OCI-LY1 (cell line): Measurements from ENCODE around the gene KRT75.

Experiments used
- H2AFZ ChIP-seq: fragments of 200-600 bp; sonication (generic), shearing (Covaris generic); 2 replicates; pipeline ENCODE4 v1.6.0; 2014; ENCODE audit warnings: antibody characterized with exemption, mild to moderate bottlenecking, low read length
- H3F3A ChIP-seq: fragments of 200-600 bp; sonication (generic), shearing (Covaris generic); 2 replicates; pipeline ENCODE4 v1.6.0; 2014; ENCODE audit warnings: mild to moderate bottlenecking, antibody characterized with exemption, low read length, moderate library complexity; ENCODE audit not compliant: insufficient read depth
- H3K27ac ChIP-seq: fragments of 200-600 bp; sonication (generic); 2 replicates; pipeline ENCODE4 v1.5.1; 2014; ENCODE audit warnings: low read length, mixed run types, mild to moderate bottlenecking, low read depth; ENCODE audit not compliant: poor library complexity, severe bottlenecking
- H3K27me3 ChIP-seq: fragments of 200-600 bp; sonication (generic); 2 replicates; pipeline ENCODE4 v1.6.0; 2014; ENCODE audit warnings: antibody characterized with exemption, mild to moderate bottlenecking, low read length, moderate library complexity; ENCODE audit not compliant: insufficient read depth
- H3K36me3 ChIP-seq: fragments of 200-600 bp; sonication (generic); 2 replicates; pipeline ENCODE4 v1.6.1; 2014; ENCODE audit warnings: mild to moderate bottlenecking, antibody characterized with exemption, low read length, moderate library complexity, mixed read lengths; ENCODE audit not compliant: insufficient read depth
- H3K4me1 ChIP-seq: fragments of 200-600 bp; sonication (generic); 2 replicates; pipeline ENCODE4 v1.5.1; 2014; ENCODE audit warnings: mild to moderate bottlenecking, low read length, moderate library complexity; ENCODE audit not compliant: insufficient read depth, severe bottlenecking
- H3K4me2 ChIP-seq: fragments of 200-600 bp; sonication (generic), shearing (Covaris generic); 2 replicates; pipeline ENCODE4 v1.6.1; 2014; ENCODE audit warnings: low read length
- H3K4me3 ChIP-seq: fragments of 200-600 bp; sonication (generic); 2 replicates; pipeline ENCODE4 v1.5.1; 2014; ENCODE audit warnings: low read length, low read depth, mild to moderate bottlenecking, mixed read lengths; ENCODE audit not compliant: poor library complexity, severe bottlenecking
- H3K79me2 ChIP-seq: fragments of 200-600 bp; shearing (Covaris generic); 2 replicates; pipeline ENCODE4 v1.6.1; 2016; ENCODE audit warnings: mixed run types, low read length, mixed read lengths; ENCODE audit not compliant: insufficient read depth
- H3K9ac ChIP-seq: fragments of 200-600 bp; sonication (generic), shearing (Covaris generic); 2 replicates; pipeline ENCODE4 v1.6.1; 2014; ENCODE audit warnings: mild to moderate bottlenecking, low read length, mixed read lengths
- H3K9me2 ChIP-seq: fragments of 200-600 bp; sonication (generic), shearing (Covaris generic); 2 replicates; pipeline ENCODE4 v1.6.1; 2014; ENCODE audit warnings: low read depth, mild to moderate bottlenecking, low read length, mixed read lengths
- H3K9me3 ChIP-seq: fragments of 200-600 bp; shearing (Covaris generic); 2 replicates; pipeline ENCODE4 v1.6.1; 2014; ENCODE audit warnings: low read length, mixed read lengths
- H4K20me1 ChIP-seq: fragments of 200-600 bp; sonication (generic), shearing (Covaris generic); 2 replicates; pipeline ENCODE4 v1.6.0; 2016; ENCODE audit warnings: mild to moderate bottlenecking, low read length; ENCODE audit not compliant: insufficient read depth
- EZH2 ChIP-seq: fragments of 200-600 bp; sonication (generic), shearing (Covaris generic); IDR thresholded peaks from 2 replicates; pipeline ENCODE4 v1.8.0; 2017; ENCODE audit warnings: borderline replicate concordance, mixed run types, mild to moderate bottlenecking, antibody characterized with exemption, low read length, moderate library complexity, mixed read lengths
- TF ChIP-seq, protein P1 (sequence below): fragments of 200-600 bp; sonication (generic), shearing (Covaris generic); IDR thresholded peaks from 2 replicates; pipeline ENCODE4 v1.5.1; 2017; ENCODE audit warnings: mild to moderate bottlenecking, antibody characterized with exemption, low read length, moderate library complexity, mixed read lengths

Gene KRT75

DNA sequence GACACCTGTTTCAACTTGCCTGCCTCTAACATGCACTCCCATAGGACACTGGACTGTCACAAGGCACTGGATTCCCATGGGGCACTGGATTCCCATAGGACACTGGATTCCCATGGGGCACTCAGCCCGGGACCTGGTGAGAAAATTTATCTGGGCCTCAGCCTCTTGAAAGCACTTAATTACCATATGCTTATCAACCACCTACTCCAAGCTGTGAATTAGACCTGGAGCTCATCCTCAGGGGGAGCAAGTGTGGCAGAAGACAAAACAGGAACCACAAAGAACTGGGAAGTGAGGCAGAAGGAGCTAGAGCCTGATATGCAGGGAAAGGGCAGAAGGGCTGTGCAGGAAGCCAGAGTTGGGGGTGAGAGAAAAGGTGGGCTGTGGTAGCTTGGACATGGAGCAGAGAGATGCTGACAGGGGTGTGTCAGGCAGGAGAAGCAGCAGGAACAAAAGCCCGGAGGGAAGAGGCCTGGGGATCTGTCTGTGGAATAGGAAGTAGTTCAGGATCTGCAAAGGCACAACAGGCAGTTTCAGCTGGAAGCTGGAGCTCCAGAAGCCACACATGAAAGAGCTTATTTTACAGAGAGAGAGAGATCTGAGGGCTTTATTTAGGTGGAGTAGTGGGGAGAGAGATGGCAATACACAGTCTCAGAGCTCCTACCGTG, 31.2 kb downstream of the KRT75 start:
- Histone ChIP-seq H3K9ac (no peak overlapping the region), H3K79me2 (no peaks in the 10 kb centered on the region), H2AFZ (no peak overlapping the region), H3K27me3 (no peaks in the 10 kb centered on the region), H3K4me3 (no peak overlapping the region), H3K9me3 (no peaks in the 10 kb centered on the region), H3K36me3 (no peaks in the 10 kb centered on the region), H3K4me2 (no peak overlapping the region), H3F3A (no peaks in the 10 kb centered on the region), H3K4me1 (no peaks in the 10 kb centered on the region), H4K20me1 (no peaks in the 10 kb centered on the region), H3K27ac (no peak overlapping the region), H3K9me2 (no peaks in the 10 kb centered on the region)
- TF ChIP-seq, protein P1, sequence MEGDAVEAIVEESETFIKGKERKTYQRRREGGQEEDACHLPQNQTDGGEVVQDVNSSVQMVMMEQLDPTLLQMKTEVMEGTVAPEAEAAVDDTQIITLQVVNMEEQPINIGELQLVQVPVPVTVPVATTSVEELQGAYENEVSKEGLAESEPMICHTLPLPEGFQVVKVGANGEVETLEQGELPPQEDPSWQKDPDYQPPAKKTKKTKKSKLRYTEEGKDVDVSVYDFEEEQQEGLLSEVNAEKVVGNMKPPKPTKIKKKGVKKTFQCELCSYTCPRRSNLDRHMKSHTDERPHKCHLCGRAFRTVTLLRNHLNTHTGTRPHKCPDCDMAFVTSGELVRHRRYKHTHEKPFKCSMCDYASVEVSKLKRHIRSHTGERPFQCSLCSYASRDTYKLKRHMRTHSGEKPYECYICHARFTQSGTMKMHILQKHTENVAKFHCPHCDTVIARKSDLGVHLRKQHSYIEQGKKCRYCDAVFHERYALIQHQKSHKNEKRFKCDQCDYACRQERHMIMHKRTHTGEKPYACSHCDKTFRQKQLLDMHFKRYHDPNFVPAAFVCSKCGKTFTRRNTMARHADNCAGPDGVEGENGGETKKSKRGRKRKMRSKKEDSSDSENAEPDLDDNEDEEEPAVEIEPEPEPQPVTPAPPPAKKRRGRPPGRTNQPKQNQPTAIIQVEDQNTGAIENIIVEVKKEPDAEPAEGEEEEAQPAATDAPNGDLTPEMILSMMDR: no peak
- TF ChIP-seq EZH2: no peak

GRCh38 chr12:52402377-52402776, 31.8 kb downstream of the KRT75 start:
- Histone ChIP-seq H3K9me3 (no peaks in the 10 kb centered on the region), H3K9ac (no peak overlapping the region), H3K36me3 (no peaks in the 10 kb centered on the region), H3K4me2 (no peak overlapping the region), H4K20me1 (no peaks in the 10 kb centered on the region), H2AFZ (no peak overlapping the region), H3K27me3 (no peaks in the 10 kb centered on the region), H3K27ac (no peak overlapping the region), H3K4me3 (no peak overlapping the region), H3K9me2 (no peaks in the 10 kb centered on the region), H3K79me2 (no peaks in the 10 kb centered on the region), H3F3A (no peaks in the 10 kb centered on the region), H3K4me1 (no peaks in the 10 kb centered on the region)
- TF ChIP-seq, protein P1: no peak
- TF ChIP-seq EZH2: no peak

DNA sequence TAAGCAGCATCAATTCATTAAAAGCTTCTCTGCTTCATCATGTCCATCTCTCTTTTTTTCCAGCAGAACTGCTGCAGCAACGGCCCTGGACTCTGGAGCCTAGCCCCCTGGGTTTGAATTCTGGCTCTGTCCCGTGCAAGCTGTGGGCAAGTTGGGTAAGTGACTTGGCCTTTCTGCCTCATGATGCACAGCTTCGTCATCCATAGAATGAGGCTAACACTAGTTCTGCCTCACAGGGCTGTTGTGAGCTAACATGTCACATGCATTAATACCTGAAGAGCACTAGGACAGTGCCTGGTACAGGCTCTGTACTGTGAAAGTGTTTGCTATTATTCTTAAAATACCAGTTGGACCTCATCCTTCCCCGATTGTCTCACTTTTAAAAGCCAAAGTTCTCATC, 32.2 kb downstream of the KRT75 start:
- no peak for TF ChIP-seq EZH2
- TF ChIP-seq, protein P1: no peak

More for the DNA sequence above, 32.2 kb downstream of the KRT75 start:
- no peak overlapping the region for H3K27ac ChIP-seq
- no peak overlapping the region for H2AFZ ChIP-seq
- H3K27me3 ChIP-seq: no peaks in the 10 kb centered on the region
- no peaks in the 10 kb centered on the region for H3K4me1 ChIP-seq
- H3K79me2 ChIP-seq: no peaks in the 10 kb centered on the region
- no peak overlapping the region for H3K4me3 ChIP-seq
- H3F3A ChIP-seq: no peaks in the 10 kb centered on the region
- H3K9me3 ChIP-seq: no peaks in the 10 kb centered on the region
- no peaks in the 10 kb centered on the region for H3K36me3 ChIP-seq
- no peaks in the 10 kb centered on the region for H3K9me2 ChIP-seq
- H3K9ac ChIP-seq: no peak overlapping the region
- no peaks in the 10 kb centered on the region for H4K20me1 ChIP-seq
- H3K4me2 ChIP-seq: no peak overlapping the region
